SH-SY5Y (cell line): ENCODE measurements around the gene PALM3.

ENCODE experiments used
- GATA2 ChIP-seq: IDR thresholded peaks from 2 replicates; pipeline ENCODE4 v1.6.1; 2011; ENCODE audit warnings: mild to moderate bottlenecking, low read depth, low read length
- GATA3 ChIP-seq: IDR thresholded peaks from 2 replicates; pipeline ENCODE4 v1.6.1; 2011; ENCODE audit warnings: low read depth, mild to moderate bottlenecking, low read length, moderate library complexity

PALM3 gene

DNA sequence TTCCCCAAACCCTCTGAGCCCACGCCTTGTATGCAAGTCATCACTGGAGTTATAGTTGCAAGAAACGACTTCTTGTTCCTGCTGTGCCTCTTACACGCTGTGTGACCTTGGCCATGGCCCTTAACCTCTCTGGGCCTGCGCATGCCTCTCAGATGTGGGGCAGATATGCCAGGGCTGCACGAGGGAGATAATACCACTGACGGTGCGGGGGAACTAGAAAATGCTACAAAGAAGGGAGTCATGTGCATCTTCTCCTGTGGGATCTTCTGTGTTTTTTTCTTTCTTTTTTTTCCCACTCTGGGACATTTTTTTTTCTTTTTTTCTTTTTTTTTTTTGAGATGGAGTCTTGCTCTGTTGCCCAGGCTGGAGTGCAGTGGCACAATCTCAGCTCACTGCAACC is 33.0 kb upstream of the PALM3 start:
- TF ChIP-seq GATA2 (no peak), GATA3 (no peak)

DNA sequence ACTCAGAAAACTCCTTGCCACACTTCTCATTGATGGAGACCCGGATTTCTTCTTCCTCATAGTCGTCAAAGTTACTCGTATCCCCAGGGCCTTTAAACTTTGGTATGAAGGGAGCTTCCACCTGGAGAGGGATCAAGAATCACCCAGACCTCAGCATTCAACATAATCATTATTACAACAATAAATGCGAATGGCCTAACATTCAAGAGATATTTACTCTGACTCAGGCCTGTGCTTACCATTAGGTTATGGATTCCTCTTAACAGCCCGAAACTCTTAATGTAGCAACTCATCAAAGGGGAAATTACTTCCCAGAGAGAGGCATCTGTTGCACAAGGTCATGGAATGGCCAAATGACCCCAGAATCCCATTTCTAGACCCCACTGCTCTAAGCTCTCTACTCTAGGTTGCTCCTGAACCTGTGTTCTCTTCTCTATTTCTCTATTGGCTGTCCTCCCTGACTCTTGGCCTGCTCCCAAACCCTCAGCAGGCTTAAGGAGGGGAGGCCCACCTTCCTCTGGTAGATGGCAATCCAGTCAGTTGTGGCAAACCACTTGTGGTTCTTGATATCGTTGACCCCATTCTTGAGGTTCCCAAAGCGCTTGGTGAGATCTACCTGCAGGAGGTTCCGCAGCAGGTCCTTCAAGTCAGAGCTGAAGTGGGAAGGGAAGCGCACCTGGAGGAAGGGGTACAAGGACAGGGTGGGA is 31.4 kb upstream of the PALM3 start:
- TF ChIP-seq GATA3 (no peak), GATA2 (no peak)

DNA sequence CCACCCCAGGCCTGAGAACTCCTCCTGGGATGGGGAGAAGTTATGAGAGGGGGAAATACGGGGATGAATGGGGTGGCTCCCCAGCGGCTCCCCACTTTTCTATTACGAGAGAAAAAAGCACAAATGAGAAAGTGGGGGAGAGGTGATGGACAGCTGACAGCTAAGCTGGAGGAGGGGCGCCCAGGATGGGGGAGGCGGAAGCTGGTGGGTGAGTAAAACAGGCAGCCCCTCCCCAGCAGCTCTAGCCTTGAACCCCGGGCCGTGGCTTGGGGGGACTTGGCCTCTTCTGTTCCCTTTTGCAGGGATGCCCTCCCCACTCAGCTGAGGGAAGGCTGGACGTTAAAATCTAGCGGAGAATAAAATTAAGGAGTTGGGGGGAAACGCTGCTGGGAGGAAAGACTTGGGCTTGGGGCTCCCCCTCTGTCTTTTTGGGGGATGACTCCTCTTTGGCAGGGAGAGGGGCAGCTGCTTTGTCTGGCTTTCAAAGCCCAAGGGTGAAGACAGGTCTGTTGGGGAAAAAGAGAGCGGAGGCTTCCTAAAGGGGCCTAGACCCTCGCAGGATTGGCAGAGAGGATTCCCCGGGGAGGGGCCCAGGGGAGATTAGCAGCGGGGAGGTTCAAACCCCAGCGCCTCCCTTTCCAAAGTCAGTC is 30.1 kb upstream of the PALM3 start:
- TF ChIP-seq GATA2 (no peak), GATA3 (no peak)

DNA sequence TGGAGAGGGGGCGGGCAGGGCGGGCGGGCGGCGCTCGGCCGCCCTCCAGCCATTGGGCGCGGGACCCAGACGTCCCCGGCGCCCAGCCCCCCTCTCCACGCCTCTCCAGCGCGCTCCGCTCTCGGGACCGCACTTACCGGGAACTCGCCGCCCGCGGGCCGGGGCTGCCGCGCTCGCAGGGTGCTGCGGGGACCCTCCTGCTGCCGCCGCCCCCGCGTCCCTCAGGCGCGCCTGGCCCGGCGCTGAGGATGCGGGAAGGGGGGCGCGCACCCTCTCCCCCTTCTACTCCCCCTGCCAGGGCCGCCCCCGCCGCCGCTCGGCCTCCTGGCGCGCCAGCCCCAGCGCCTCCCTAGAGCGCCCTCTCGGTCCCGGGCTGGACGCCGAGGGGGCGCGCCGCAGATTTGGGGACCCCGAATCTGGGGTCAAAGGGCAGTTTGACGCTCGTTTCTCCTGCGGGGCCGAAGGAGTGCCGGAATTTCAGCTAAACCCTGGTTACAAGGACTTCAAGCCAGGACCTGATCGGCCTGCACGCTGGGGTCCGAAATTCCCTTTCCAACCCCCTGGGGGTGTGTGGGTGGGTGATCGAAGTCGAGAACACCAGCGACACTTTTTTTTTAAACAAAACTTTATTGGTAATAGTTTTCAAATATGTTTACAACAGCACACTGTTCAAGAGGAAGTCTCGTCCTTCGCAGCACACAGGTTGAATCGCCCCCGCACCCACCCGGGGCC is 29.4 kb upstream of the PALM3 start:
- no peak for TF ChIP-seq GATA2
- no peak for TF ChIP-seq GATA3

DNA sequence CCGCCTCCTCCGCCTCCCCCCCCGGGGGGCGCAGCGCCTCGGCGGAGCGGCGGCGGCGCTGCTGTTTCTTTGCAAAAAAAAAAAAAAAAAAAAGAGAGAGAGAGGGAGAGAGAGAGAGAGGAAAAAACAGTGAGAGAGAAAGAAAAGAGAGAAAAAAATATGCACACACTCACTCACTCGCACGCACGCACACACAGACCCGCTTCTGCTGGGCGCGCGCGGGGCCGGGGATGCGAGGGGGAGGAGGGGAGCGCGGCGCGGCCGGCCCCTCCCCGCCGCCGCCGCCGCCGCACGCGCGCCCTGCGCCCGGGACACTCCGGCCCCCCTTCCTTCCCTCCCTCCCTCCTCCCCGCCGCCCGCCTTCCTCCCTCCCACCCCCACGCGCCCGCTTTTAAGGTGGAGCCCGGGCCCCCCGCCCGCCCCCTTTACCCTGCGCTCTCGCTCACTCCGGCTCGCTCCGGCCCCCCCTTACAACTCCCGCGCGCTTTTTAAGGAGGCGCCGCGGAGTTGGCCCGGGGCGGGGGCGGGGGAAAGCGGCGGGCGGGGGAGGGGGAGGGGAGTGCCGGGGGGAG is 28.7 kb upstream of the PALM3 start, which contains the start of gene SAMD1:
SAMD1 (minus strand) TSS at position 243 of the 572 bp plus-strand sequence.
- no peak for TF ChIP-seq GATA2

DNA sequence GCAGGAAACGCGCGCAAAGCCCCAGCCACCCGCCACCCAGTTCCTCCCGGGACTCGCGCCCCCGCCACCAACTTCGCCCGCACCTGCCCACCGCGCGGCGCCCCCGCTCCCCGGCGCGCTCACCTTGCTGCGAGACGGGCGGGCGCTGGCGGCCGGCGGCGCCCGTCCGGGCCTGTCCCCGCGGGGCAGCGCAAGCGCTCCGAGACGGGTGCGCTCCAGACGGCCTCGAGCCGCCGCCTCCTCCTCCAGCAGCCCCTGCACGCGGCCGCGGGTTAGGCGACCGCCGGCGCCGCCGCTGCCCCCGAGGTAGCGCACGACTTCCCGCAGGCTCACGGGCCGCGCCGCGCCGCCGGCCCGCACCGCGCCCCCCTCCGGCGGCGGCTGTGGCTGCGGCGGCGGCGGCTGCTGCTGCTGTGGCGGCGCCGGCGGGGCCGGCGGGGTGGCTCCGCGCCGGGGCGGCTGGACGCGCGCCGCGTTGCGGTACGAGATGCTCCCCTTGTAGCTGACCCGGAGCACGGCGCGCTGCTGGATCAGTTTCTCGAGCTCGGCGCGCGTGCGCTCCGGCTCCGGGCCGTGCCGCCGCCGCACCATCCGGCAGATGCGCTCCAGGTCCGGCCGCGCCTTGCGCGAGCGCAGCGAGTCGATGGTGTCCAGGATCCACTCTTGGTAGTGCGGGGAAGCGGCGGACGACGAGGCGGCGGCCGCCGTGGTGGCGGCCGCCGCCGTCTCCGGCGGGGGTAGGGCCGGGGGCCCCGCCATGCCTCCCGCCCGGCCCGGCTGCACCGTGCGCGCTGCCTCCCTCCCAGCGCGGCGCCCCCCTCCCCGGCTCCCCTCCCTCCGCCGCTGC is 28.0 kb upstream of the PALM3 start:
- TF ChIP-seq GATA2 (no peak), GATA3 (no peak)

DNA sequence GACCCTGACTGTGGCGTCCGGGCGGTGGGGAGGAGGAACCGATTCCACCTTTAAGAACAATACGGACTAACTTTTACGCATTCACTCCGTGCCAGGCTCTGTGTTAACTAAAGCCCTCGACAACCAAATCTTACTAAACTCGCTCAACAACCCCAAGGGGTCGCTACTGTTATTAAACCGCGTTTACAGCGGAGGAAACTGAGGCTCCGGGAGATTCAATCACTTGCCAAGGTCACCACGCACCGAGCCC is 27.5 kb upstream of the PALM3 start:
- TF ChIP-seq GATA3, result no peak
- TF ChIP-seq GATA2, result no peak

DNA sequence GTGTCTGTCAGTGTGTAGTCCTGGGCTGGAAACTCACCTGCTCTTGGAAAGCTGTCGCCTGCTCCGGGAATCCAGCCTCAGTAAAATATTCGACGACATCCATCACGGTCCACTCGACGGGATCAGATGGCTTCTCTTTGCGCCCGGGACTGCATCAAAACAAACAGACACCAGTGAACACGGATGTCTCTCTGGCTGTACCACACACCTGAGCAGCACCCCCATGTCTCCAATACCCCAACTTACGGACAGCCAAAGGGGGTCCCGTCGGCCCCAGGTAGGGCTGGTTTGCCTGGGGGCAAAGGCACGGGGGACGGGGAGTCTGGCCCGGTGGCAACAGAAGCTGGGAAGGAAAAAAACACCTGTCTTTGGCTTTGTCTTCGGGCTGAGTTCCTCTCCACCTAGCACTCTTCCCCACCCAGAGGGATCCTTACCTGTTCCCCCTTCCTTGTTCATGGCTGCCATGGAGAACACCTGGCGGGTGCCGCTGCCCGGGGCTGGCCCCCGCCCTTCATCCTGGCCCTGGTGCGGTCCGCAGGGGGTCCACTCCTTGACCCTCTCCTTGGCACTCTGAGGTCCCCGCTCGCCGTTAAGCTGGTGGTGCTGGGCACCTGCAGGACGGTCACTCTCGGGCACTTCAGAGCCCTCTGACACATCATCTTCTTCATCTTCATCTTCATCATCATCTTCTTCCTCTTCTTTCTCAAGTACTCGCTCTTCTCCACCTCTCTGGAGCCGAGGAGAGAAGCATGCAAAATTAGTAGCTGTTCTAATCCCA is 26.9 kb upstream of the PALM3 start:
- TF ChIP-seq GATA2 (no peak), GATA3 (no peak)

DNA sequence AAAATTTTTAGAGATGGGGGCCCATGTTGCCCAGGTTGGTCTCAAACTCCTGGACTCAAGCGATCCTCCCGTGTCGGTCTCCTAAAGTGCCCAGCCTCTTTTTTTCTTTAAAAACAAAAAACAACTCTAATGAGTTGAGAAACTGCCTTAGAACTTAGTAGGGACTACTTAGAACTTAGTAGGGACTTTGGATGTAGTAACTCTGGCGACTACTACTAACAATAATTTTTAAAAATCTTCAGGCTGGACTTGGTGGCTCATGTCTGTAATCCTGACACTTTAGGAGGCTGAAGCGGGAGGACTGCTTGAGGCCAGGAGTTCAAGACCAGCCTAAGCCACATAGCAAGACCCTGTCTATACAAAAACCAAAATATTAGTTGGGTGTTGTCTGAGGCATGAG is 24.2 kb upstream of the PALM3 start:
- TF ChIP-seq GATA3, result no peak
- no peak for TF ChIP-seq GATA2

DNA sequence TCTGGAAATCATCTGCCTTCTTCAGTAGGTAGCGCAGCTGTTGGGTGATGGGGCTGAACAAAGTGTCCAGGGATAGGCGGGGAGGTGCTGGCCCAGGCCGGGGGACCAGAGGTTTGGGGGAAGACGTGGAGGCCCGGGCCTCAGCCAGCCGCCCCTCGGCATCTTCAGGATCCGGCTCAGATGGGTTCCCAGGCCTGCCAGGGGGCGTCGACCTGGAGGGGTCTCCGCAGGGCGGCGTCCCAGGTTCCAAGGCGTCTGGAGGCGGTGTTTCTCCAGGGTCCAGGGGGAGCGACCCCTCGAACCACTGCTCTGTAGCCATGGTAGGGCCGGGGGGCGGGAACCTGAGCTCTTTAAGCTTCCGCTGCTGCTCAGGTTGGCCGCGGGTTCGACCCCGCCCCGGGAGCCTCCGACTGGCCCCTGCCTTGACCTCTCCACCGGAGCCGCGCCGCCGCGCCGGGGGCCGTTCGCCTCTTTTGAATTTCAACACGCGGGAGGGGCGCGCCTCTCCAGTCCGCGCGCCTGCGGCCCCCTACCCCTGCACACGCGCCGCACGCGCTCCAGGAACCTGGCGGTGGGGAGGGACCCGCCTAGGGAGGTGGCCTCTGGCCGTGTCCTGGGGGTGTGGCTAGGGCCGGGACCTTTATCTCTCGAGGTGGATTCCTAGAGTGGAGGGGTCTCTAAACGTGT is 23.6 kb upstream of the PALM3 start, which contains the start of gene C19orf67:
C19orf67 (minus strand) TSS at position 475 of the 687 bp plus-strand sequence; CDS start at position 319, 156 bp downstream.
- TF ChIP-seq GATA3 (no peak), GATA2 (no peak)

DNA sequence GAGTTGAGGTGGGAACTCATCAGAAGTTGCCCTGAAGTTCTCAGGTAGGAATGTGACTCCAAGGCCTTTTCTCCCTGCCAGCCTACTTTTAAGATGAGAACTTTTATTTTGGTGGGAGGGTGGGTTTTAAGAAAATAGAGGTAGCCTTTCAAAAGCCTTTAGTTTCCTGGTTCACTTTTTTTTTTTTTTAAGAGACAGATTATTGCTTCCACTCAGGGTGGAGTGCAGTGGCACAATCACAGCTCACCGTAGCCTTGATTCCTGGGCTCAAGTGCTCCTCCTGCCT is 20.7 kb upstream of the PALM3 start:
- no peak for TF ChIP-seq GATA2
- no peak for TF ChIP-seq GATA3

DNA sequence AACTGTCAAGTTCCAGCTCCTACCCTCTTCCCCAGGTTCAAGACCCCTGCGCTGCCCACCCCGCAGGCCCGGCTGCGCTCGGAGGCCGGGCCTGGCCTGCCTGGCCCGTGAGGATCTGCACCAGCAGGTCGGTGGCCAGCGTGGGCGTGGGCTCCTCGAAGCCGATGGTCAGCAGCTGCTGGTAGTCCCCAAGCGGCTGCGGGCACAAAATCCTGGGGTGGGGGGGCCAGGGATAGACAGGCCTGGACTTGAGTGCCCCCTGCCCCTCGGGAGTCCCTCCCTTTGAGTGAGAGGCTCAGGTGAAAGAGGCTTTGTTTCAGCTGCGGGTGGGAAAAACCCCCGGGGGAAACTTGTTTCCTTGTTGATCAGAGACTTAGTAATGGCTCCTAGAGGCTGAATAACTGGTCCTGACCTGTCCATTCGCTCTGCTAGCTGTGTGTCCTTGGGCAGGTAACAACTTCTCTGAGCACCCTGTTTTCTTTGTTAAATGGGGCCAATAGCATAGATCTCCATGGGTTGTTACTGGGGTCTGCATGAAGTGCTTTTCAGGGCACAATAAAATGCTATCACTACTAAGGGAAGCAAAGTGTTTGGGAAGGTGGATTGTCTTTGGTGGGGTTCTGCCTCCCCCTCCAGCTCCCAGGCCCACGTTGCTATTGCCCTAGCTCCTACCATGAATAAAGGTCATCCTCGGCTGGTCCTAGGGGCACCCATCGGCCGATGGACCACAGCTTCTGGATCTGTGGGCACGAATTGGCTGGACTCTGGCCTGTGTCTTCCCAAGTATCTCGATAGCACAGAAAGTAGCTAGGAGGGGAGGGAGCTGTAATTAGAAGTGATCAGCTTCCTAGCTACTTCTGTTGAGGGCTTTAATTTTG is 20.2 kb upstream of the PALM3 start:
- no peak for TF ChIP-seq GATA2
- TF ChIP-seq GATA3, result no peak
